HEK293 (cell line): ENCODE results near the gene IGLL1.

Experiments used
- CTCF ChIA-PET: fragments of 350-600 bp; formaldehyde crosslinking; extraction: SDS; loops from one replicate; lab custom pipeline; 2021; ENCODE audit warnings: antibody characterized with exemption; lab: Yijun Ruan, JAX
- POLR2A ChIA-PET: fragments of 300-600 bp; formaldehyde crosslinking; extraction: SDS; loops from one replicate; lab custom pipeline; 2020; ENCODE audit warnings: antibody characterized with exemption, inconsistent platforms; lab: Yijun Ruan, JAX
- H3K27ac ChIP-seq: fragments of 200-500 bp; sonication (Bioruptor generic); 2 replicates; pipeline ENCODE4 v1.5.1; 2014; ENCODE audit warnings: low read depth, low read length, control low read depth, inconsistent platforms; ENCODE audit errors: extremely low read depth
- H3K36me3 ChIP-seq, 2 experiments: fragments of 200-500 bp in 1 of 2; sonication (Bioruptor generic) in 1 of 2; 1 replicate in 1 of 2; 2 replicates in 1 of 2; pipeline ENCODE4 v1.5.1; 2014 to 2017; ENCODE audit warnings: inconsistent platforms in 2 of 2, low read length in 2 of 2; ENCODE audit not compliant: control insufficient read depth in 2 of 2, insufficient read depth in 1 of 2
- H3K4me1 ChIP-seq: fragments of 200-500 bp; sonication (Bioruptor generic); 2 replicates; pipeline ENCODE4 v1.5.1; 2014; ENCODE audit warnings: mild to moderate bottlenecking, low read length, inconsistent platforms; ENCODE audit not compliant: control insufficient read depth, insufficient read depth
- H3K4me3 ChIP-seq: 2 replicates; pipeline ENCODE4 v1.5.1; 2011; ENCODE audit warnings: low read depth, mild to moderate bottlenecking, control low read depth, low read length, moderate library complexity
- H3K9me3 ChIP-seq: fragments of 200-500 bp; sonication (Bioruptor generic); 2 replicates; pipeline ENCODE4 v1.5.1; 2014; ENCODE audit warnings: low read depth, low read length, inconsistent platforms; ENCODE audit not compliant: control insufficient read depth, insufficient read depth
- SCRT2 ChIP-seq: fragments of 450-650 bp; formaldehyde crosslinking; IDR thresholded peaks from 2 replicates; pipeline ENCODE4 v1.5.1; 2016; ENCODE audit warnings: missing biosample characterization, missing genetic modification characterization
- ZBTB20 ChIP-seq: fragments of 450-650 bp; formaldehyde crosslinking; IDR thresholded peaks from 2 replicates; pipeline ENCODE4 v1.5.1; 2016; ENCODE audit warnings: missing biosample characterization, missing genetic modification characterization
- ZBTB21 ChIP-seq: fragments of 450-650 bp; formaldehyde crosslinking; IDR thresholded peaks from 2 replicates; pipeline ENCODE4 v1.5.1; 2017; ENCODE audit warnings: missing biosample characterization, missing genetic modification characterization
- ZFP69B ChIP-seq: fragments of 450-650 bp; formaldehyde crosslinking; IDR thresholded peaks from 2 replicates; pipeline ENCODE4 v1.5.1; 2016; ENCODE audit warnings: missing biosample characterization, missing genetic modification characterization
- ZNF211 ChIP-seq: fragments of 450-650 bp; formaldehyde crosslinking; IDR thresholded peaks from 2 replicates; pipeline ENCODE4 v1.5.1; 2016; ENCODE audit warnings: low read depth, missing biosample characterization, missing genetic modification characterization
- ZNF239 ChIP-seq: fragments of 450-650 bp; formaldehyde crosslinking; IDR thresholded peaks from 2 replicates; pipeline ENCODE4 v1.5.1; 2016; ENCODE audit warnings: missing biosample characterization, missing genetic modification characterization
- ZNF248 ChIP-seq: fragments of 450-650 bp; formaldehyde crosslinking; IDR thresholded peaks from 2 replicates; pipeline ENCODE4 v1.5.1; 2017; ENCODE audit warnings: missing biosample characterization, missing genetic modification characterization
- ZNF354C ChIP-seq: fragments of 450-650 bp; formaldehyde crosslinking; IDR thresholded peaks from 2 replicates; pipeline ENCODE4 v1.5.1; 2016; ENCODE audit warnings: missing biosample characterization, missing genetic modification characterization, low read depth, borderline replicate concordance
- ZNF366 ChIP-seq: fragments of 450-650 bp; formaldehyde crosslinking; conservative IDR thresholded peaks from 2 replicates; pipeline ENCODE4 v1.5.1; 2016; ENCODE audit warnings: missing biosample characterization, missing genetic modification characterization
- ZNF37A ChIP-seq: fragments of 450-650 bp; IDR thresholded peaks from 2 replicates; pipeline ENCODE4 v1.5.1; 2018; ENCODE audit warnings: missing biosample characterization, missing genetic modification characterization
- ZNF416 ChIP-seq: fragments of 450-650 bp; formaldehyde crosslinking; IDR thresholded peaks from 2 replicates; pipeline ENCODE4 v1.5.1; 2016; ENCODE audit warnings: missing biosample characterization, missing genetic modification characterization
- ZNF561 ChIP-seq: fragments of 450-650 bp; IDR thresholded peaks from 2 replicates; pipeline ENCODE4 v1.5.1; 2018; ENCODE audit warnings: missing biosample characterization, missing genetic modification characterization, borderline replicate concordance
- ZNF629 ChIP-seq: fragments of 450-650 bp; formaldehyde crosslinking; IDR thresholded peaks from 2 replicates; pipeline ENCODE4 v1.5.1; 2017; ENCODE audit warnings: missing biosample characterization, missing genetic modification characterization
- ZSCAN23 ChIP-seq: fragments of 450-650 bp; formaldehyde crosslinking; IDR thresholded peaks from 2 replicates; pipeline ENCODE4 v1.5.1; 2016; ENCODE audit warnings: missing biosample characterization, missing genetic modification characterization
- TF ChIP-seq, protein P1 (sequence below): fragments of 450-650 bp; formaldehyde crosslinking; IDR thresholded peaks from 2 replicates; pipeline ENCODE4 v1.5.1; 2016; ENCODE audit warnings: missing biosample characterization, missing genetic modification characterization
- TF ChIP-seq, protein P2 (sequence below): fragments of 450-650 bp; formaldehyde crosslinking; IDR thresholded peaks from 2 replicates; pipeline ENCODE4 v1.5.1; 2016; ENCODE audit warnings: missing biosample characterization, missing genetic modification characterization
- TF ChIP-seq, protein P3 (sequence below): fragments of 450-650 bp; formaldehyde crosslinking; IDR thresholded peaks from 2 replicates; pipeline ENCODE4 v1.5.1; 2016; ENCODE audit warnings: missing biosample characterization, missing genetic modification characterization
- TF ChIP-seq, protein P4 (sequence below): fragments of 450-650 bp; formaldehyde crosslinking; IDR thresholded peaks from 2 replicates; pipeline ENCODE4 v1.5.1; 2016; ENCODE audit warnings: missing biosample characterization, missing genetic modification characterization
- TF ChIP-seq, protein P5 (sequence below): fragments of 450-650 bp; formaldehyde crosslinking; IDR thresholded peaks from 2 replicates; pipeline ENCODE4 v1.5.1; 2017; ENCODE audit warnings: missing biosample characterization, missing genetic modification characterization
- TF ChIP-seq, protein P6 (sequence below): fragments of 450-650 bp; formaldehyde crosslinking; IDR thresholded peaks from 2 replicates; pipeline ENCODE4 v1.5.1; 2016; ENCODE audit warnings: missing biosample characterization, missing genetic modification characterization
- TF ChIP-seq, protein P7 (sequence below): fragments of 450-650 bp; formaldehyde crosslinking; IDR thresholded peaks from 2 replicates; pipeline ENCODE4 v1.5.1; 2016; ENCODE audit warnings: missing biosample characterization, missing genetic modification characterization
- TF ChIP-seq, protein P8 (sequence below): fragments of 450-650 bp; formaldehyde crosslinking; IDR thresholded peaks from 2 replicates; pipeline ENCODE4 v1.5.1; 2017; ENCODE audit warnings: missing biosample characterization, missing genetic modification characterization

The IGLL1 gene

DNA sequence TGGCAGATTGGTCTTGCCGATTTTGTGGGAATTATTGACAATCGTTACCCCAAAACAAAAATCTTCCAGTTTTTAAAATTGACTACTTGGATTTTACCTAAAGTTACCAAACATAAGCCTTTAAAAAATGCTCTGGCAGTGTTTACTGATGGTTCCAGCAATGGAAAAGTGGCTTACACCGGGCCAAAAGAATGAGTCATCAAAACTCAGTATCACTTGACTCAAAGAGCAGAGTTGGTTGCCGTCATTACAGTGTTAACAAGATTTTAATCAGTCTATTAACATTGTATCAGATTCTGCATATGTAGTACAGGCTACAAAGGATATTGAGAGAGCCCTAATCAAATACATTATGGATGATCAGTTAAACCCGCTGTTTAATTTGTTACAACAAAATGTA, 37.2 kb downstream of the IGLL1 start:
- Histone ChIP-seq H3K36me3 (no peaks in the 10 kb centered on the region), H3K4me1 (no peaks in the 10 kb centered on the region), H3K4me3 (no peak overlapping the region), H3K27ac (no peak overlapping the region), H3K9me3 (no peaks in the 10 kb centered on the region)
- POLR2A ChIA-PET = no interaction called here
- CTCF ChIA-PET = interaction anchor here (0.8 to 3.0 kb wide), 3 partner anchors 15 to 131 kb away, joined by 3 to 18 read pairs (median 4); no protein-coding TSS in a partner anchor
- TF ChIP-seq, protein P1, sequence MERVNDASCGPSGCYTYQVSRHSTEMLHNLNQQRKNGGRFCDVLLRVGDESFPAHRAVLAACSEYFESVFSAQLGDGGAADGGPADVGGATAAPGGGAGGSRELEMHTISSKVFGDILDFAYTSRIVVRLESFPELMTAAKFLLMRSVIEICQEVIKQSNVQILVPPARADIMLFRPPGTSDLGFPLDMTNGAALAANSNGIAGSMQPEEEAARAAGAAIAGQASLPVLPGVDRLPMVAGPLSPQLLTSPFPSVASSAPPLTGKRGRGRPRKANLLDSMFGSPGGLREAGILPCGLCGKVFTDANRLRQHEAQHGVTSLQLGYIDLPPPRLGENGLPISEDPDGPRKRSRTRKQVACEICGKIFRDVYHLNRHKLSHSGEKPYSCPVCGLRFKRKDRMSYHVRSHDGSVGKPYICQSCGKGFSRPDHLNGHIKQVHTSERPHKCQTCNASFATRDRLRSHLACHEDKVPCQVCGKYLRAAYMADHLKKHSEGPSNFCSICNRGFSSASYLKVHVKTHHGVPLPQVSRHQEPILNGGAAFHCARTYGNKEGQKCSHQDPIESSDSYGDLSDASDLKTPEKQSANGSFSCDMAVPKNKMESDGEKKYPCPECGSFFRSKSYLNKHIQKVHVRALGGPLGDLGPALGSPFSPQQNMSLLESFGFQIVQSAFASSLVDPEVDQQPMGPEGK (tag by site-specific recombination) = no peak
- TF ChIP-seq ZFP69B (tag by site-specific recombination) (no peak), SCRT2 (tag by site-specific recombination) (peak; percentile 80), ZNF629 (tag by site-specific recombination) (0 out of 2 replicates have a peak, but pooled peaks have one; percentile 44), ZSCAN23 (tag by site-specific recombination) (no peak), ZNF248 (no peak), ZNF416 (tag by site-specific recombination) (no peak), ZNF239 (tag by site-specific recombination) (no peak), ZNF211 (no peak), ZNF354C (tag by site-specific recombination) (no peak), ZBTB20 (tag by site-specific recombination) (no peak), ZBTB21 (0 out of 2 replicates have a peak, but pooled peaks have one; percentile 36), ZNF366 (tag by site-specific recombination) (0 out of 2 replicates have a peak, but pooled peaks have one; percentile 18), ZNF561 (tag by site-specific recombination) (no peak), ZNF37A (no peak)
- TF ChIP-seq, protein P2, sequence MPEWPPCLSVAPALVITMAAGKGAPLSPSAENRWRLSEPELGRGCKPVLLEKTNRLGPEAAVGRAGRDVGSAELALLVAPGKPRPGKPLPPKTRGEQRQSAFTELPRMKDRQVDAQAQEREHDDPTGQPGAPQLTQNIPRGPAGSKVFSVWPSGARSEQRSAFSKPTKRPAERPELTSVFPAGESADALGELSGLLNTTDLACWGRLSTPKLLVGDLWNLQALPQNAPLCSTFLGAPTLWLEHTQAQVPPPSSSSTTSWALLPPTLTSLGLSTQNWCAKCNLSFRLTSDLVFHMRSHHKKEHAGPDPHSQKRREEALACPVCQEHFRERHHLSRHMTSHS (tag by site-specific recombination) = no peak
- TF ChIP-seq, protein P3, sequence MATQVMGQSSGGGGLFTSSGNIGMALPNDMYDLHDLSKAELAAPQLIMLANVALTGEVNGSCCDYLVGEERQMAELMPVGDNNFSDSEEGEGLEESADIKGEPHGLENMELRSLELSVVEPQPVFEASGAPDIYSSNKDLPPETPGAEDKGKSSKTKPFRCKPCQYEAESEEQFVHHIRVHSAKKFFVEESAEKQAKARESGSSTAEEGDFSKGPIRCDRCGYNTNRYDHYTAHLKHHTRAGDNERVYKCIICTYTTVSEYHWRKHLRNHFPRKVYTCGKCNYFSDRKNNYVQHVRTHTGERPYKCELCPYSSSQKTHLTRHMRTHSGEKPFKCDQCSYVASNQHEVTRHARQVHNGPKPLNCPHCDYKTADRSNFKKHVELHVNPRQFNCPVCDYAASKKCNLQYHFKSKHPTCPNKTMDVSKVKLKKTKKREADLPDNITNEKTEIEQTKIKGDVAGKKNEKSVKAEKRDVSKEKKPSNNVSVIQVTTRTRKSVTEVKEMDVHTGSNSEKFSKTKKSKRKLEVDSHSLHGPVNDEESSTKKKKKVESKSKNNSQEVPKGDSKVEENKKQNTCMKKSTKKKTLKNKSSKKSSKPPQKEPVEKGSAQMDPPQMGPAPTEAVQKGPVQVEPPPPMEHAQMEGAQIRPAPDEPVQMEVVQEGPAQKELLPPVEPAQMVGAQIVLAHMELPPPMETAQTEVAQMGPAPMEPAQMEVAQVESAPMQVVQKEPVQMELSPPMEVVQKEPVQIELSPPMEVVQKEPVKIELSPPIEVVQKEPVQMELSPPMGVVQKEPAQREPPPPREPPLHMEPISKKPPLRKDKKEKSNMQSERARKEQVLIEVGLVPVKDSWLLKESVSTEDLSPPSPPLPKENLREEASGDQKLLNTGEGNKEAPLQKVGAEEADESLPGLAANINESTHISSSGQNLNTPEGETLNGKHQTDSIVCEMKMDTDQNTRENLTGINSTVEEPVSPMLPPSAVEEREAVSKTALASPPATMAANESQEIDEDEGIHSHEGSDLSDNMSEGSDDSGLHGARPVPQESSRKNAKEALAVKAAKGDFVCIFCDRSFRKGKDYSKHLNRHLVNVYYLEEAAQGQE (tag by site-specific recombination) = no peak
- TF ChIP-seq, protein P4, sequence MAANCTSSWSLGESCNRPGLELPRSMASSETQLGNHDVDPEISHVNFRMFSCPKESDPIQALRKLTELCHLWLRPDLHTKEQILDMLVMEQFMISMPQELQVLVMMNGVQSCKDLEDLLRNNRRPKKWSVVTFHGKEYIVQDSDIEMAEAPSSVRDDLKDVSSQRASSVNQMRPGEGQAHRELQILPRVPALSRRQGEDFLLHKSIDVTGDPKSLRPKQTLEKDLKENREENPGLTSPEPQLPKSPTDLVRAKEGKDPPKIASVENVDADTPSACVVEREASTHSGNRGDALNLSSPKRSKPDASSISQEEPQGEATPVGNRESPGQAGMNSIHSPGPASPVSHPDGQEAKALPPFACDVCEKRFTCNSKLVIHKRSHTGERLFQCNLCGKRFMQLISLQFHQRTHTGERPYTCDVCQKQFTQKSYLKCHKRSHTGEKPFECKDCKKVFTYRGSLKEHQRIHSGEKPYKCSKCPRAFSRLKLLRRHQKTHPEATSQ = no peak
- TF ChIP-seq, protein P5, sequence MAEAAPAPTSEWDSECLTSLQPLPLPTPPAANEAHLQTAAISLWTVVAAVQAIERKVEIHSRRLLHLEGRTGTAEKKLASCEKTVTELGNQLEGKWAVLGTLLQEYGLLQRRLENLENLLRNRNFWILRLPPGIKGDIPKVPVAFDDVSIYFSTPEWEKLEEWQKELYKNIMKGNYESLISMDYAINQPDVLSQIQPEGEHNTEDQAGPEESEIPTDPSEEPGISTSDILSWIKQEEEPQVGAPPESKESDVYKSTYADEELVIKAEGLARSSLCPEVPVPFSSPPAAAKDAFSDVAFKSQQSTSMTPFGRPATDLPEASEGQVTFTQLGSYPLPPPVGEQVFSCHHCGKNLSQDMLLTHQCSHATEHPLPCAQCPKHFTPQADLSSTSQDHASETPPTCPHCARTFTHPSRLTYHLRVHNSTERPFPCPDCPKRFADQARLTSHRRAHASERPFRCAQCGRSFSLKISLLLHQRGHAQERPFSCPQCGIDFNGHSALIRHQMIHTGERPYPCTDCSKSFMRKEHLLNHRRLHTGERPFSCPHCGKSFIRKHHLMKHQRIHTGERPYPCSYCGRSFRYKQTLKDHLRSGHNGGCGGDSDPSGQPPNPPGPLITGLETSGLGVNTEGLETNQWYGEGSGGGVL (tag by site-specific recombination) = no peak
- TF ChIP-seq, protein P6, sequence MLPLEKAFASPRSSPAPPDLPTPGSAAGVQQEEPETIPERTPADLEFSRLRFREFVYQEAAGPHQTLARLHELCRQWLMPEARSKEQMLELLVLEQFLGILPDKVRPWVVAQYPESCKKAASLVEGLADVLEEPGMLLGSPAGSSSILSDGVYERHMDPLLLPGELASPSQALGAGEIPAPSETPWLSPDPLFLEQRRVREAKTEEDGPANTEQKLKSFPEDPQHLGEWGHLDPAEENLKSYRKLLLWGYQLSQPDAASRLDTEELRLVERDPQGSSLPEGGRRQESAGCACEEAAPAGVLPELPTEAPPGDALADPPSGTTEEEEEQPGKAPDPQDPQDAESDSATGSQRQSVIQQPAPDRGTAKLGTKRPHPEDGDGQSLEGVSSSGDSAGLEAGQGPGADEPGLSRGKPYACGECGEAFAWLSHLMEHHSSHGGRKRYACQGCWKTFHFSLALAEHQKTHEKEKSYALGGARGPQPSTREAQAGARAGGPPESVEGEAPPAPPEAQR = no peak
- TF ChIP-seq, protein P7, sequence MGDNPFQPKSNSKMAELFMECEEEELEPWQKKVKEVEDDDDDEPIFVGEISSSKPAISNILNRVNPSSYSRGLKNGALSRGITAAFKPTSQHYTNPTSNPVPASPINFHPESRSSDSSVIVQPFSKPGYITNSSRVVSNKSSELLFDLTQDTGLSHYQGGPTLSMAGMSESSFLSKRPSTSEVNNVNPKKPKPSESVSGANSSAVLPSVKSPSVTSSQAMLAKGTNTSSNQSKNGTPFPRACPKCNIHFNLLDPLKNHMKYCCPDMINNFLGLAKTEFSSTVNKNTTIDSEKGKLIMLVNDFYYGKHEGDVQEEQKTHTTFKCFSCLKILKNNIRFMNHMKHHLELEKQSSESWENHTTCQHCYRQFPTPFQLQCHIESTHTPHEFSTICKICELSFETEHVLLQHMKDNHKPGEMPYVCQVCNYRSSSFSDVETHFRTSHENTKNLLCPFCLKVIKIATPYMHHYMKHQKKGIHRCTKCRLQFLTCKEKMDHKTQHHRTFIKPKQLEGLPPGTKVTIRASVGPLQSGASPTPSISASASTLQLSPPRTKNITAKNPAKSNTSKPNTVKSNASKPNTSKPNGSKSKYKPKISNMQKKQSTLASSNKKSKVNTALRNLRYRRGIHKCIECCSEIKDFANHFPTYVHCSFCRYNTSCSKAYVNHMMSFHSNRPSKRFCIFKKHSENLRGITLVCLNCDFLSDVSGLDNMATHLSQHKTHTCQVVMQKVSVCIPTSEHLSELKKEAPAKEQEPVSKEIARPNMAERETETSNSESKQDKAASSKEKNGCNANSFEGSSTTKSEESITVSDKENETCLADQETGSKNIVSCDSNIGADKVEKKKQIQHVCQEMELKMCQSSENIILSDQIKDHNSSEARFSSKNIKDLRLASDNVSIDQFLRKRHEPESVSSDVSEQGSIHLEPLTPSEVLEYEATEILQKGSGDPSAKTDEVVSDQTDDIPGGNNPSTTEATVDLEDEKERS (tag by site-specific recombination) = no peak
- TF ChIP-seq, protein P8, sequence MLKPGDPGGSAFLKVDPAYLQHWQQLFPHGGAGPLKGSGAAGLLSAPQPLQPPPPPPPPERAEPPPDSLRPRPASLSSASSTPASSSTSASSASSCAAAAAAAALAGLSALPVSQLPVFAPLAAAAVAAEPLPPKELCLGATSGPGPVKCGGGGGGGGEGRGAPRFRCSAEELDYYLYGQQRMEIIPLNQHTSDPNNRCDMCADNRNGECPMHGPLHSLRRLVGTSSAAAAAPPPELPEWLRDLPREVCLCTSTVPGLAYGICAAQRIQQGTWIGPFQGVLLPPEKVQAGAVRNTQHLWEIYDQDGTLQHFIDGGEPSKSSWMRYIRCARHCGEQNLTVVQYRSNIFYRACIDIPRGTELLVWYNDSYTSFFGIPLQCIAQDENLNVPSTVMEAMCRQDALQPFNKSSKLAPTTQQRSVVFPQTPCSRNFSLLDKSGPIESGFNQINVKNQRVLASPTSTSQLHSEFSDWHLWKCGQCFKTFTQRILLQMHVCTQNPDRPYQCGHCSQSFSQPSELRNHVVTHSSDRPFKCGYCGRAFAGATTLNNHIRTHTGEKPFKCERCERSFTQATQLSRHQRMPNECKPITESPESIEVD = no peak
